Neural cell (in vitro differentiated cells): ENCODE results near the gene MAG. TPM values are rescaled to one million over a fixed set of nuclear protein-coding genes. Genes with fewer than 3 reads are reported as not detected.

Experiments used
- H2AFZ ChIP-seq: fragments of 200-600, 300-800 bp; sonication (generic), shearing (Covaris generic); 2 replicates; pipeline ENCODE4 v1.6.0; 2014; ENCODE audit warnings: low read depth, mild to moderate bottlenecking, antibody characterized with exemption, low read length, moderate library complexity
- H3F3A ChIP-seq: fragments of 200-600 bp; shearing (Covaris generic); 2 replicates; pipeline ENCODE4 v1.6.1; 2016; ENCODE audit warnings: mild to moderate bottlenecking, moderate library complexity, mixed read lengths, antibody characterized with exemption, low read length; ENCODE audit not compliant: insufficient read depth, poor library complexity, severe bottlenecking
- H3K27ac ChIP-seq: fragments of 200-600, 300-800 bp; sonication (generic), shearing (Covaris generic); 2 replicates; pipeline ENCODE4 v1.5.1; 2014; ENCODE audit warnings: mild to moderate bottlenecking, low read length, moderate library complexity
- H3K27me3 ChIP-seq: fragments of 300-800, 200-600 bp; sonication (generic), shearing (Covaris generic); 2 replicates; pipeline ENCODE4 v1.6.0; 2014; ENCODE audit warnings: mild to moderate bottlenecking, low read depth, low read length, moderate library complexity; ENCODE audit not compliant: insufficient read depth
- H3K36me3 ChIP-seq: fragments of 300-800, 200-600 bp; sonication (generic), shearing (Covaris generic); 2 replicates; pipeline ENCODE4 v1.5.1; 2014; ENCODE audit warnings: mild to moderate bottlenecking, antibody characterized with exemption, low read length, moderate library complexity; ENCODE audit not compliant: insufficient read depth
- H3K4me2 ChIP-seq: fragments of 300-800, 200-600 bp; sonication (generic), shearing (Covaris generic); 2 replicates; pipeline ENCODE4 v1.6.0; 2014; ENCODE audit warnings: mild to moderate bottlenecking, low read length
- H3K4me3 ChIP-seq: fragments of 300-800, 200-600 bp; sonication (generic), shearing (Covaris generic); 2 replicates; pipeline ENCODE4 v1.5.1; 2014; ENCODE audit warnings: mild to moderate bottlenecking, low read length, moderate library complexity
- H3K79me2 ChIP-seq: fragments of 200-600 bp; shearing (Covaris generic); replicated peaks from 2 replicates; pipeline ENCODE4 v1.6.0; 2014; ENCODE audit warnings: mild to moderate bottlenecking, low read length, moderate library complexity; ENCODE audit not compliant: insufficient read depth
- H3K9ac ChIP-seq: fragments of 300-800, 200-600 bp; sonication (generic), shearing (Covaris generic); 2 replicates; pipeline ENCODE4 v1.6.1; 2016; ENCODE audit warnings: mild to moderate bottlenecking, low read length, mixed read lengths
- H3K9me2 ChIP-seq: fragments of 200-600 bp; shearing (Covaris generic); 2 replicates; pipeline ENCODE4 v1.6.1; 2016; ENCODE audit warnings: mild to moderate bottlenecking, low read length, mixed read lengths; ENCODE audit not compliant: insufficient read depth
- H3K9me3 ChIP-seq: fragments of 200-600, 300-800 bp; sonication (generic), shearing (Covaris generic); 2 replicates; pipeline ENCODE4 v1.6.1; 2016; ENCODE audit warnings: mild to moderate bottlenecking, mixed run types, low read length, moderate library complexity, mixed read lengths
- H4K20me1 ChIP-seq: fragments of 200-600 bp; shearing (Covaris generic); 2 replicates; pipeline ENCODE4 v1.6.1; 2016; ENCODE audit warnings: mild to moderate bottlenecking, mixed run types; ENCODE audit not compliant: insufficient read depth
- EP300 ChIP-seq: fragments of 450-650 bp; conservative IDR thresholded peaks from 2 replicates; pipeline ENCODE4 v1.6.1; 2014; ENCODE audit warnings: antibody characterized with exemption, mild to moderate bottlenecking, moderate library complexity; ENCODE audit not compliant: poor library complexity, severe bottlenecking
- EZH2 ChIP-seq: fragments of 200-600, 300-800 bp; shearing (Covaris generic), sonication (generic); IDR thresholded peaks from 2 replicates; pipeline ENCODE4 v1.6.1; 2014; ENCODE audit warnings: antibody characterized with exemption, low read length, borderline replicate concordance, mild to moderate bottlenecking; ENCODE audit not compliant: insufficient read depth, poor library complexity, severe bottlenecking
- MXI1 ChIP-seq: fragments of 450-650 bp; conservative IDR thresholded peaks from 2 replicates; pipeline ENCODE4 v1.6.1; 2014; ENCODE audit warnings: antibody characterized with exemption, mild to moderate bottlenecking; ENCODE audit not compliant: poor library complexity, severe bottlenecking
- POLR2AphosphoS5 ChIP-seq: IDR thresholded peaks from 2 replicates; pipeline ENCODE4 v1.6.1; 2012
- RAD21 ChIP-seq: fragments of 450-650 bp; conservative IDR thresholded peaks from 2 replicates; pipeline ENCODE4 v1.6.1; 2014; ENCODE audit warnings: antibody characterized with exemption, mild to moderate bottlenecking, moderate library complexity
- REST ChIP-seq: IDR thresholded peaks from 2 replicates; pipeline ENCODE4 v1.6.1; 2012; ENCODE audit warnings: borderline replicate concordance
- SMC3 ChIP-seq: fragments of 450-650 bp; conservative IDR thresholded peaks from 2 replicates; pipeline ENCODE4 v1.6.1; 2014; ENCODE audit warnings: antibody characterized with exemption, mild to moderate bottlenecking, moderate library complexity; ENCODE audit not compliant: poor library complexity
- TAF1 ChIP-seq: IDR thresholded peaks from 2 replicates; pipeline ENCODE4 v1.6.1; 2012; ENCODE audit warnings: low read depth
- polyA plus RNA-seq: library from polyadenylated mRNA; depleted of rRNA; stranded (reverse); fragments of >200 nt; gene quantifications from 2 replicates; pipeline ENCODE4 v1.2.3, GENCODE V29; 2014
- TF ChIP-seq, protein P1 (sequence below): fragments of 450-650 bp; IDR thresholded peaks from 2 replicates; pipeline ENCODE4 v1.5.1; 2014; ENCODE audit warnings: antibody characterized with exemption, mild to moderate bottlenecking, moderate library complexity; ENCODE audit not compliant: poor library complexity, severe bottlenecking

Gene MAG
- polyA plus RNA-seq, 1 donor from 2014 or later: not detected

- no peaks in the 10 kb centered on the region for H3K79me2 ChIP-seq
- H3K9me3 ChIP-seq: no peaks in the 10 kb centered on the region
- H3K9me2 ChIP-seq: no peaks in the 10 kb centered on the region
- no peaks in the 10 kb centered on the region for H3F3A ChIP-seq
- no peaks in the 10 kb centered on the region for H3K36me3 ChIP-seq
- H3K27me3 ChIP-seq: no peaks in the 10 kb centered on the region
- no peak for TF ChIP-seq RAD21
- no peak for TF ChIP-seq TAF1
- no peak for TF ChIP-seq EP300
- TF ChIP-seq SMC3: no peak
- TF ChIP-seq REST: no peak
- TF ChIP-seq, protein P1, sequence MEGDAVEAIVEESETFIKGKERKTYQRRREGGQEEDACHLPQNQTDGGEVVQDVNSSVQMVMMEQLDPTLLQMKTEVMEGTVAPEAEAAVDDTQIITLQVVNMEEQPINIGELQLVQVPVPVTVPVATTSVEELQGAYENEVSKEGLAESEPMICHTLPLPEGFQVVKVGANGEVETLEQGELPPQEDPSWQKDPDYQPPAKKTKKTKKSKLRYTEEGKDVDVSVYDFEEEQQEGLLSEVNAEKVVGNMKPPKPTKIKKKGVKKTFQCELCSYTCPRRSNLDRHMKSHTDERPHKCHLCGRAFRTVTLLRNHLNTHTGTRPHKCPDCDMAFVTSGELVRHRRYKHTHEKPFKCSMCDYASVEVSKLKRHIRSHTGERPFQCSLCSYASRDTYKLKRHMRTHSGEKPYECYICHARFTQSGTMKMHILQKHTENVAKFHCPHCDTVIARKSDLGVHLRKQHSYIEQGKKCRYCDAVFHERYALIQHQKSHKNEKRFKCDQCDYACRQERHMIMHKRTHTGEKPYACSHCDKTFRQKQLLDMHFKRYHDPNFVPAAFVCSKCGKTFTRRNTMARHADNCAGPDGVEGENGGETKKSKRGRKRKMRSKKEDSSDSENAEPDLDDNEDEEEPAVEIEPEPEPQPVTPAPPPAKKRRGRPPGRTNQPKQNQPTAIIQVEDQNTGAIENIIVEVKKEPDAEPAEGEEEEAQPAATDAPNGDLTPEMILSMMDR: no peak
- no peak for TF ChIP-seq MXI1
- no peak for TF ChIP-seq EZH2
- no peak for TF ChIP-seq POLR2AphosphoS5
- no peak overlapping the region for H3K4me3 ChIP-seq
- no peak overlapping the region for H2AFZ ChIP-seq
- H4K20me1 ChIP-seq: no peaks in the 10 kb centered on the region
- no peak overlapping the region for H3K9ac ChIP-seq
- no peak overlapping the region for H3K27ac ChIP-seq
- no peak overlapping the region for H3K4me2 ChIP-seq
These were observed 49.0 kb downstream of the MAG start for GRCh38 chr19:35341006-35341405.

DNA sequence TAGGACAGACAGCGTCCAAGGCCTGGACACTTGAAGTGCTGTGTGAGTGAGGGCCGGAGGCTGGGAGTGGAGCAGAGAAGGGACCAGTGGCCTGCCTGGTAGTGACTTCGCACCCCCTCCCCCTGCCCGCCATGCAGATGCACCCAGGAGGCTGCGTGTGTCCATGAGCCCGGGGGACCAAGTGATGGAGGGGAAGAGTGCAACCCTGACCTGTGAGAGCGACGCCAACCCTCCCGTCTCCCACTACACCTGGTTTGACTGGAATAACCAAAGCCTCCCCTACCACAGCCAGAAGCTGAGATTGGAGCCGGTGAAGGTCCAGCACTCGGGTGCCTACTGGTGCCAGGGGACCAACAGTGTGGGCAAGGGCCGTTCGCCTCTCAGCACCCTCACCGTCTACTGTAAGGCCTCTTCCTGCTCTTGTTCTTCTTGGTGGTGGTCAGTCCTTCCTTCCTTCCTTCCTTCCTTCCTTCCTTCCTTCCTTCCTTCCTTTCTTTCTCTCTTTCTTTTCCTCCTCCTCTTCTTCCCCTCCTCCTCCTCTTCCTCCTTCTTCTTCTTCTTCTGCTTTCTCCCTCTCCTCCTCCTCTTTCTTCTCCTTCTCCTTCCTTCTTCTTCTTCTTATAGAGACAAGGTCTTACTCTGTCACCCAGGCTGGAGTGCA lies 49.7 kb downstream of the MAG start:
- no peaks in the 10 kb centered on the region for H3K9me3 ChIP-seq
- H3K9me2 ChIP-seq: no peaks in the 10 kb centered on the region
- no peaks in the 10 kb centered on the region for H3K36me3 ChIP-seq
- no peaks in the 10 kb centered on the region for H3F3A ChIP-seq
- H4K20me1 ChIP-seq: no peaks in the 10 kb centered on the region
- no peak overlapping the region for H3K4me3 ChIP-seq
- no peak for TF ChIP-seq MXI1
- no peak for TF ChIP-seq SMC3
- no peak for TF ChIP-seq EZH2
- no peak for TF ChIP-seq RAD21
- TF ChIP-seq, protein P1: no peak
- TF ChIP-seq POLR2AphosphoS5: no peak
- TF ChIP-seq REST: no peak
- no peak for TF ChIP-seq EP300
- no peak for TF ChIP-seq TAF1
- no peaks in the 10 kb centered on the region for H3K79me2 ChIP-seq
- no peak overlapping the region for H3K27ac ChIP-seq
- H3K27me3 ChIP-seq: no peaks in the 10 kb centered on the region
- no peak overlapping the region for H3K9ac ChIP-seq
- no peak overlapping the region for H3K4me2 ChIP-seq
- H2AFZ ChIP-seq: no peak overlapping the region
